Colonic mucosa (tissue), 4 donors: ENCODE results near the gene ESPL1. TPM values are rescaled to one million over a fixed set of nuclear protein-coding genes. Genes with fewer than 3 reads are reported as not detected.

ENCODE experiments used
- DNase-seq: peaks from one replicate; pipeline ENCODE4 v3.0.0-alpha.2; 2020
- H3K27ac ChIP-seq: fragments of 200-600 bp; one replicate; pipeline ENCODE4 v1.8.0; 2021
- H3K27me3 ChIP-seq: fragments of 200-600 bp; one replicate; pipeline ENCODE4 v1.8.0; 2021
- H3K36me3 ChIP-seq: fragments of 200-600 bp; one replicate; pipeline ENCODE4 v1.8.0; 2021
- H3K4me1 ChIP-seq: fragments of 200-600 bp; one replicate; pipeline ENCODE4 v1.8.0; 2021; ENCODE audit warnings: mild to moderate bottlenecking
- H3K4me3 ChIP-seq: fragments of 200-600 bp; one replicate; pipeline ENCODE4 v1.8.0; 2021
- H3K9ac ChIP-seq, 2 donors: one replicate each; pipeline ENCODE4 v1.7.0; 2013; ENCODE audit warnings: control low read depth in 2 of 2, low read depth in 2 of 2, low read length in 2 of 2
- H3K9me3 ChIP-seq: fragments of 200-600 bp; one replicate; pipeline ENCODE4 v1.8.0; 2021
- intact Hi-C: fragments of 100-400 bp; cut with DNase I; formaldehyde crosslinking; loops from one replicate; pipeline ENCODE4 v1.14.1; 2022
- total RNA-seq, 2 donors: library from RNA; stranded (reverse); fragmentation: NEBNext Ultra II Directional in 1 of 2; extraction: Animal tissue kit (Norgen Biotek cat#: 25700) in 1 of 2; gene quantifications; one replicate each; pipeline ENCODE4 v1.2.1, GENCODE V29; 2021
- TF ChIP-seq, protein P1 (sequence below): fragments of 200-600 bp; IDR thresholded peaks from one replicate; pipeline ENCODE4 v1.8.0; 2022; ENCODE audit warnings: antibody characterized with exemption, mild to moderate bottlenecking
- donor health status: healthy.
- donor health status: DM: no; HTN: no; CAD: no.
- donor health status: DM: no; HTN: no; CAD: no.

Gene ESPL1
- total RNA-seq, 2 donors from 2014 or later, result 9.6 to 34.6 TPM

DNA sequence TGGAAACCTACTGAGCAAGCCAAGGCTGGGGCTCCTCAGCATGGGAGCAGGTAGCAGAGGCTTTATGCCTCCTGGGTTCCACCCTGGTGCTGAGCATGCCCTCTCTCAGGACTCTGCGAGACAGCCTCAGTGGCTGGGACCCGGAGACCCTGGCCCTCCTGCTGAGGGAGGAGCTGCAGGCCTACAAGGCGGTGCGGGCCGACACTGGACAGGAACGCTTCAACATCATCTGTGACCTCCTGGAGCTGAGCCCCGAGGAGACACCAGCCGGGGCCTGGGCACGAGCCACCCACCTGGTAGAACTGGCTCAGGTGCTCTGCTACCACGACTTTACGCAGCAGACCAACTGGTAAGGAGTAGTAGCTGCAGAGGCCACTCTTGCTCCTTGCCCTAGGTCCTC, 8.4 kb downstream of the ESPL1 start:
- no peaks in the 10 kb centered on the region for H3K36me3 ChIP-seq
- H3K4me3 ChIP-seq, result no peak overlapping the region
- H3K27ac ChIP-seq, result no peak overlapping the region
- TF ChIP-seq, protein P1, sequence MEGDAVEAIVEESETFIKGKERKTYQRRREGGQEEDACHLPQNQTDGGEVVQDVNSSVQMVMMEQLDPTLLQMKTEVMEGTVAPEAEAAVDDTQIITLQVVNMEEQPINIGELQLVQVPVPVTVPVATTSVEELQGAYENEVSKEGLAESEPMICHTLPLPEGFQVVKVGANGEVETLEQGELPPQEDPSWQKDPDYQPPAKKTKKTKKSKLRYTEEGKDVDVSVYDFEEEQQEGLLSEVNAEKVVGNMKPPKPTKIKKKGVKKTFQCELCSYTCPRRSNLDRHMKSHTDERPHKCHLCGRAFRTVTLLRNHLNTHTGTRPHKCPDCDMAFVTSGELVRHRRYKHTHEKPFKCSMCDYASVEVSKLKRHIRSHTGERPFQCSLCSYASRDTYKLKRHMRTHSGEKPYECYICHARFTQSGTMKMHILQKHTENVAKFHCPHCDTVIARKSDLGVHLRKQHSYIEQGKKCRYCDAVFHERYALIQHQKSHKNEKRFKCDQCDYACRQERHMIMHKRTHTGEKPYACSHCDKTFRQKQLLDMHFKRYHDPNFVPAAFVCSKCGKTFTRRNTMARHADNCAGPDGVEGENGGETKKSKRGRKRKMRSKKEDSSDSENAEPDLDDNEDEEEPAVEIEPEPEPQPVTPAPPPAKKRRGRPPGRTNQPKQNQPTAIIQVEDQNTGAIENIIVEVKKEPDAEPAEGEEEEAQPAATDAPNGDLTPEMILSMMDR, result no peak
- H3K27me3 ChIP-seq, result no peaks in the 10 kb centered on the region
- no peak overlapping the region for H3K9ac ChIP-seq
- no peak for DNase-seq
- intact Hi-C loops, result no loop called here
- H3K9me3 ChIP-seq, result no peaks in the 10 kb centered on the region
- H3K4me1 ChIP-seq, result no peaks in the 10 kb centered on the region

DNA sequence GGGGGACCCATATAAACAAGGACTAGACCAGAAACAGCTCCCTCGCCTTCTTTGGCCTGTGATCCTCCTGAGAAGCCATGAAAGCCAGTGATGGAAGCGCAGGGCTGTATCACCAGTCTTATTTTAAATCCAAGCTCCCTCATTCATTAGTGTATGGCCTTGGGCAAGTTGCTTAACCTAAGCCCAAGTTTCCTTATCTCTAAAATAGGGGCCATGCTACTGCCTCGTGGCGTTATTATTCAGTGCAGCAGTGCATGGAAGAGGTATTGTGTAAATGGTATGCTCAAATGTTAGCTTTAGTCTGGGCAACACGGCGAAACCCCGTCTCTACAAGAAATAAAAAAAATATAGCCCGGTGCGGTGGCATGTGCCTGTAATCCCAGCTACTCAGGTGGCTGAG, 9.9 kb downstream of the ESPL1 start:
- H3K36me3 ChIP-seq, result no peaks in the 10 kb centered on the region
- no peaks in the 10 kb centered on the region for H3K4me1 ChIP-seq
- H3K9ac ChIP-seq, result no peak overlapping the region
- TF ChIP-seq, protein P1, result no peak
- no peaks in the 10 kb centered on the region for H3K9me3 ChIP-seq
- DNase-seq, result no peak
- no peak overlapping the region for H3K4me3 ChIP-seq
- H3K27me3 ChIP-seq, result no peaks in the 10 kb centered on the region
- intact Hi-C loops, result no loop called here
- H3K27ac ChIP-seq, result no peak overlapping the region

DNA sequence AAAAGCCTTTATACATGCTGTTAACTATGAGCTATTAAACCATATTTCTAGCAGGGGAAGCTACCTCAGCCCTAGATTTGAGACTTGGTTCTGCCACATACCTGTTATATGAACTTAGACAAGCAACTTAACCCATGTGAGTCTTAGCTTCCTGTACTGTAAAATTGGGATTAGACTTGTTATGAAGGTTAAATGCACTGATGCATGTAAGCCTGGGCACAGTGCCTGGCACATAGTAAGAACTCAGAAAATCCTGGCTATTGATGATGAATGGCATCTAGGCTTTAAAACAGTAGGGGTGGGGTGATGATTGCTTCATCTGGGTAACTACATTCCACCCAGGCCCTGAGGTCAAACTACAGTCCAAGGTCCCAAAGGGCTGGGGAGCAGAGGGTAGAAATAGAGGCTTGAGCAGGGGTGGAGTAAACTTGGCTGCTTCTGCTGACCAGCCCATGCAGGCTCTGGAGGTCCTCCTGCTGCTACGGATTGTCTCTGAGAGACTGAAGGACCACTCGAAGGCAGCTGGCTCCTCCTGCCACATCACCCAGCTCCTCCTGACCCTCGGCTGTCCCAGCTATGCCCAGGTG, 11.3 kb downstream of the ESPL1 start:
- TF ChIP-seq, protein P1, result no peak
- H3K9me3 ChIP-seq, result no peaks in the 10 kb centered on the region
- H3K27me3 ChIP-seq, result no peaks in the 10 kb centered on the region
- no peaks in the 10 kb centered on the region for H3K36me3 ChIP-seq
- no peak for DNase-seq
- intact Hi-C loops, result no loop called here
- no peak overlapping the region for H3K9ac ChIP-seq
- no peak overlapping the region for H3K4me3 ChIP-seq
- H3K27ac ChIP-seq, result no peak overlapping the region
- no peaks in the 10 kb centered on the region for H3K4me1 ChIP-seq

DNA sequence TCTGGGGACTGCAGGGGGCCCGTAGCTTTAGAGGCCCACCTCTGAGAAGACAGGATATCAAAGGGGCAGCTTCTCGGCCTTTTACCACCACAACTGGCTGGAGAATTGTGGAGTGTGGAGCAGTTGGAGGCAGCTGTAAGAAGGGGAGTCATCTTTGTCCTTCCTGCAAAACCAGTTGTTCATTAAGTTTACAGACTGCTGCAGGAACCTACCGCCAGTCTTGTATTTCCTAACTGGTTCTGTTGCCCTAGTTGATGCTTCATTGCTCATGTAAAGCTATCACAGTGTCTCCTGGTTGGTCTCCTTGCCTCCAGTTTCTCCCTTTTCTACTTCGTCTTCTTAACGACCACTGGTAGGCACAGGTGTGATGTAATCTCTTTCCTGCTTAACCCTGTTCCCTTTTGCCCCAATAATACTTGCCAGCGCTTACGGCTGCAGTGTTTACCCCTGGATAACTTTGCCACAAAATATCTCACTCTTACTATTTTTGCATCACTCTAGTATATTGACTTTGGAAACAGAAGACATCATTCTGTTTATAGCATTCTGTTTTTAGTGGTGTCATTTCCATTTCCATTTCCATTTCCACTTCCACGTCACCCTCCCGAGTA, 11.9 kb downstream of the ESPL1 start:
- DNase-seq, result no peak
- H3K27me3 ChIP-seq, result no peaks in the 10 kb centered on the region
- intact Hi-C loops, result no loop called here
- TF ChIP-seq, protein P1, result no peak
- H3K36me3 ChIP-seq, result no peaks in the 10 kb centered on the region
- H3K9ac ChIP-seq, result no peak overlapping the region
- no peak overlapping the region for H3K4me3 ChIP-seq
- H3K4me1 ChIP-seq, result no peaks in the 10 kb centered on the region
- H3K9me3 ChIP-seq, result no peaks in the 10 kb centered on the region
- H3K27ac ChIP-seq, result no peak overlapping the region

DNA sequence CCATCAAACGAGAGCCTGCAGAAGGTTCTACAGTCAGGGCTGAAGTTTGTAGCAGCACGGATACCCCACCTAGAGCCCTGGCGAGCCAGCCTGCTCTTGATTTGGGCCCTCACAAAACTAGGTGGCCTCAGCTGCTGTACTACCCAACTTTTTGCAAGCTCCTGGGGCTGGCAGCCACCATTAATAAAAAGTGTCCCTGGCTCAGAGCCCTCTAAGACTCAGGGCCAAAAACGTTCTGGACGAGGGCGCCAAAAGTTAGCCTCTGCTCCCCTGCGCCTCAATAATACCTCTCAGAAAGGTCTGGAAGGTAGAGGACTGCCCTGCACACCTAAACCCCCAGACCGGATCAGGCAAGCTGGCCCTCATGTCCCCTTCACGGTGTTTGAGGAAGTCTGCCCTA, 18.3 kb downstream of the ESPL1 start:
- Histone ChIP-seq H3K27ac (no peak overlapping the region), H3K4me3 (no peak overlapping the region), H3K36me3 (no peaks in the 10 kb centered on the region), H3K27me3 (no peaks in the 10 kb centered on the region), H3K9me3 (no peaks in the 10 kb centered on the region), H3K9ac (no peak overlapping the region), H3K4me1 (no peaks in the 10 kb centered on the region)
- DNase-seq, result no peak
- intact Hi-C loops, result no loop called here
- TF ChIP-seq, protein P1, result no peak
